ENCODE results near the gene CHIC2.

GRCh38 chr4:54099748-54100574 is 35.6 kb upstream of the CHIC2 start, which contains the start of gene GSX2:
- TF ChIP-seq GTF2F1 (IDR thresholded peaks at IDR 0.05; ENCODE audit: borderline replicate concordance, low read depth, low read length): no peak
- TF ChIP-seq CTCF (IDR thresholded peaks at IDR 0.05; ENCODE audit: control extremely low read depth in 1 of 3, insufficient read depth in 1 of 3, low read depth in 1 of 3, low read length in 3 of 3): no peak
- no peak for TF ChIP-seq JUND (IDR thresholded peaks at IDR 0.05; ENCODE audit: low read length)
- TF ChIP-seq POLR2AphosphoS5 (IDR thresholded peaks at IDR 0.05; ENCODE audit: low read depth, low read length): no peak
- no peak for TF ChIP-seq EZH2 (IDR thresholded peaks at IDR 0.05; ENCODE audit: low read depth, low read length, severe bottlenecking)

Data from H1 (cell line).